ENCODE data around the gene GNL1. TPM values are rescaled to one million over a fixed set of nuclear protein-coding genes. Genes with fewer than 3 reads are reported as not detected.

GNL1 gene
- total RNA-seq, 5 donors from 2014 or later (not counting 1 experiment from before 2014, with no cell fraction given), result 65.5 to 167 (median 72.9) TPM

GRCh38 chr6:30491991-30492952, 64.0 kb downstream of the GNL1 start:
- H3K36me3 Mint-ChIP-seq, result peaks cover 46% of the 10 kb centered on the region
- POLR2A ChIA-PET, result interaction anchor here (0.5 to 2.0 kb wide), 12 partner anchors 8 to 777 kb away, joined by 3 to 24 read pairs (median 4); no protein-coding TSS in a partner anchor
- ATAC-seq (replicated peaks in 1 of 4), result peak in 1 of 4 experiments; percentile 5
- H3K4me3 Mint-ChIP-seq, result peak overlapping the region; percentile 98 to 99 (median 99)
- Histone ChIP-seq H3K4me3 (ENCODE audit: control insufficient read depth in 1 of 2, extremely low read depth in 1 of 2, low read length in 1 of 2) (peak overlapping the region; percentile 82 to 93), H3K36me3 (ENCODE audit: control insufficient read depth in 2 of 2, extremely low read depth in 1 of 2, insufficient read depth in 1 of 2, low read length in 1 of 2) (peaks cover 4 to 43% of the 10 kb centered on the region in 2 donors), H3K27me3 (replicated peaks in 1 of 2; ENCODE audit: control insufficient read depth in 2 of 2, extremely low read depth in 1 of 2, insufficient read depth in 2 of 2, low read length in 1 of 2) (peaks cover 0 to 3% of the 10 kb centered on the region in 2 experiments), H3K9me3 (no peaks in the 10 kb centered on the region), H3K27ac (ENCODE audit: low read length) (peak overlapping the region; percentile 39), H3K4me1 (ENCODE audit: control insufficient read depth in 1 of 2, extremely low read depth in 1 of 2, insufficient read depth in 2 of 2, low read length in 2 of 2) (peaks cover 58 to 80% of the 10 kb centered on the region in 2 experiments)
- WGBS (ENCODE audit: insufficient coverage), result 0% methylated on average over 10 of the region's 16 CpGs
- DNase-seq, result peak in 4 of 35 experiments; percentile 10 to 55 (median 16)
- no peaks in the 10 kb centered on the region for H3K27me3 Mint-ChIP-seq
- peaks cover 69 to 87% (median 83%) of the 10 kb centered on the region in 3 donors for H3K4me1 Mint-ChIP-seq
- no peaks in the 10 kb centered on the region for H3K9me3 Mint-ChIP-seq
- H3K27ac Mint-ChIP-seq, result peak overlapping the region; percentile 98 to 99
- CTCF ChIA-PET, result interaction anchor here (0.6 to 2.7 kb wide), 10 partner anchors 9 to 1687 kb away, joined by 3 to 22 read pairs (median 4); no protein-coding TSS in a partner anchor

Other genes starting within 250 kb of the GNL1 start
- gene TRIM39, start 229.6 kb downstream of the GNL1 start, total RNA-seq, result 10 to 100 TPM; 25.1 to 50.6 (median 29.5) TPM
- gene RPP21, start 211.3 kb downstream of the GNL1 start, total RNA-seq, result 10 to 100 TPM; 38.4 to 64.6 (median 56.7) TPM
- 1,000 to 10,000 TPM; 1,114 to 1,417 (median 1,253) TPM for gene HLA-E, start 67.0 kb downstream of the GNL1 start, total RNA-seq
- 10 to 100 TPM; 12.8 to 22.1 (median 19.7) TPM for gene PRR3, start 806 bp upstream of the GNL1 start, total RNA-seq
- gene ABCF1, start 15.0 kb upstream of the GNL1 start, total RNA-seq, result 10 to 100 TPM; 61.1 to 89.9 (median 73.8) TPM
- gene PPP1R10, start 60.8 kb upstream of the GNL1 start, total RNA-seq, result 100 to 1,000 TPM; 104 to 170 (median 163) TPM
- gene MRPS18B, start 61.4 kb upstream of the GNL1 start, total RNA-seq, result 10 to 100 TPM; 20.7 to 55.5 (median 50.2) TPM
- gene ATAT1, start 70.4 kb upstream of the GNL1 start, total RNA-seq, result 10 to 100 TPM in 4 of 5 donors, 1 to 10 TPM in 1; 6.9 to 11.8 (median 10.4) TPM
- gene C6orf136, start 90.6 kb upstream of the GNL1 start, total RNA-seq, result 10 to 100 TPM; 24.5 to 39.8 (median 31.4) TPM
- 10 to 100 TPM; 29.0 to 51.9 (median 46.2) TPM for gene DHX16, start 116.5 kb upstream of the GNL1 start, total RNA-seq
- 100 to 1,000 TPM; 109 to 177 (median 156) TPM for gene PPP1R18, start 130.2 kb upstream of the GNL1 start, total RNA-seq
- 1 to 10 TPM; 4.2 to 6.9 (median 5.5) TPM for gene NRM, start 134.5 kb upstream of the GNL1 start, total RNA-seq
- 10 to 100 TPM; 42.3 to 69.7 (median 53.4) TPM for gene MDC1, start 160.8 kb upstream of the GNL1 start, total RNA-seq
- gene TUBB, start 163.9 kb upstream of the GNL1 start, total RNA-seq, result 100 to 1,000 TPM; 108 to 246 (median 202) TPM
- gene FLOT1, start 186.2 kb upstream of the GNL1 start, total RNA-seq, result 100 to 1,000 TPM in 1 of 5 donors, 10 to 100 TPM in 4; 62.2 to 109 (median 74.2) TPM
- gene IER3, start 188.1 kb upstream of the GNL1 start, total RNA-seq, result 10 to 100 TPM in 4 of 5 donors, 1 to 10 TPM in 1; 8.9 to 30.8 (median 12.4) TPM

Measured in T-cell (primary cell).